A549 (cell line): Measurements from ENCODE around the gene HMX3. TPM values are rescaled to one million over a fixed set of nuclear protein-coding genes. Genes with fewer than 3 reads are reported as not detected.

Experiments
- ATAC-seq, 2 experiments: fragments of 200-7000 bp in 1 of 2; fragments of >200 bp in 1 of 2; cut with Nextera tagmentation in 1 of 2; cut with Tn5 transposase in 1 of 2; 3 replicates each; pipeline versions ENCODE4 v1.8.0 to v1.9.1; 2018 to 2020; ENCODE audit warnings: mild to moderate bottlenecking in 1 of 2, moderate library complexity in 1 of 2
- CTCF ChIA-PET: fragments of 300-600 bp; sonication (Branson Sonifier 250); formaldehyde crosslinking; extraction: SDS; loops from one replicate; lab custom pipeline; 2021; ENCODE audit warnings: antibody characterized with exemption, inconsistent platforms; lab: Yijun Ruan, JAX
- POLR2A ChIA-PET: fragments of 350-600 bp; formaldehyde crosslinking; extraction: SDS; loops from one replicate; lab custom pipeline; 2021; ENCODE audit warnings: antibody characterized with exemption, inconsistent platforms; lab: Yijun Ruan, JAX
- DNase-seq, 2 experiments: peaks; one replicate each; pipeline versions ENCODE4 v3.0.0 to v3.0.0-alpha.2; 2011 to 2016; ENCODE audit warnings: low read depth in 1 of 2, low spot score in 1 of 2
- FAIRE-seq: peaks from 2 replicates; lab custom pipeline; 2011; peaks lifted over from hg19 to GRCh38; lab: Jason Lieb, UNC
- H3K27ac ChIP-seq, 2 experiments: fragments of >200 bp; sonication (Bioruptor Twin); formaldehyde crosslinking; 3 replicates each; pipeline ENCODE4 v1.5.1; 2016 to 2017
- H3K4me1 ChIP-seq: fragments of >200 bp; sonication (Bioruptor Twin); formaldehyde crosslinking; 3 replicates; pipeline ENCODE4 v1.6.1; 2016
- H3K4me2 ChIP-seq: fragments of >200 bp; sonication (Bioruptor Twin); formaldehyde crosslinking; 3 replicates; pipeline ENCODE4 v1.6.1; 2016
- H3K4me3 ChIP-seq: fragments of >200 bp; sonication (Bioruptor Twin); formaldehyde crosslinking; 3 replicates; pipeline ENCODE4 v1.5.1; 2016
- H3K9me3 ChIP-seq: fragments of >200 bp; sonication (Bioruptor Twin); formaldehyde crosslinking; 3 replicates; pipeline ENCODE4 v1.6.1; 2016
- CBX2 ChIP-seq: fragments of 200-600 bp; sonication (generic); IDR thresholded peaks from 2 replicates; pipeline ENCODE4 v1.6.1; 2016; ENCODE audit warnings: low read depth, mild to moderate bottlenecking, borderline replicate concordance
- CEBPB ChIP-seq, 2 experiments: fragments of >200 bp in 1 of 2; sonication (Bioruptor Twin) in 1 of 2; formaldehyde crosslinking in 1 of 2; IDR thresholded peaks; 2 replicates each; pipeline ENCODE4 v1.6.1; 2012 to 2016
- ESRRA ChIP-seq: fragments of 150-350 bp; IDR thresholded peaks from 2 replicates; pipeline ENCODE4 v1.6.1; 2014; ENCODE audit warnings: mild to moderate bottlenecking, low read length, borderline replicate concordance
- GATA3 ChIP-seq: IDR thresholded peaks from 2 replicates; pipeline ENCODE4 v1.6.1; 2012; ENCODE audit warnings: borderline replicate concordance
- HOXB5 ChIP-seq: fragments of 250-450 bp; sonication (Bioruptor Pico); IDR thresholded peaks from 2 replicates; pipeline ENCODE4 v1.5.0; 2020; ENCODE audit warnings: mild to moderate bottlenecking, moderate library complexity
- JUN ChIP-seq, 2 experiments: fragments of >200 bp; sonication (Bioruptor Twin); formaldehyde crosslinking; IDR thresholded peaks; 2 replicates in 1 of 2; 3 replicates in 1 of 2; pipeline ENCODE4 v1.6.1; 2016 to 2017
- KDM1A ChIP-seq: fragments of 200-600 bp; sonication (generic); IDR thresholded peaks from 2 replicates; pipeline ENCODE4 v1.6.1; 2016; ENCODE audit warnings: low read depth, mild to moderate bottlenecking
- KDM5A ChIP-seq: fragments of 200-600 bp; sonication (generic); IDR thresholded peaks from 2 replicates; pipeline ENCODE4 v1.6.1; 2016; ENCODE audit warnings: antibody characterized with exemption, mild to moderate bottlenecking
- MAZ ChIP-seq: fragments of 150-350 bp; IDR thresholded peaks from 2 replicates; pipeline ENCODE4 v1.6.1; 2014; ENCODE audit warnings: antibody characterized with exemption, low read depth, low read length, borderline replicate concordance
- MYC ChIP-seq: IDR thresholded peaks from 2 replicates; pipeline ENCODE4 v1.6.1; 2012; ENCODE audit warnings: mild to moderate bottlenecking, inconsistent platforms, low read length, improper control_type of control experiment, borderline replicate concordance
- NPAS2 ChIP-seq: fragments of 250-450 bp; sonication (Bioruptor Pico); IDR thresholded peaks from 2 replicates; pipeline ENCODE4 v1.8.0; 2022; ENCODE audit warnings: mild to moderate bottlenecking, moderate library complexity, borderline replicate concordance
- NR3C1 ChIP-seq: fragments of >200 bp; sonication (Bioruptor Twin); formaldehyde crosslinking; IDR thresholded peaks from 3 replicates; pipeline ENCODE4 v1.6.1; 2017
- POLR2A ChIP-seq: IDR thresholded peaks from 2 replicates; pipeline ENCODE4 v1.6.1; 2012; ENCODE audit warnings: mild to moderate bottlenecking, low read length
- POLR2AphosphoS2 ChIP-seq: conservative IDR thresholded peaks from 2 replicates; pipeline ENCODE4 v1.6.1; 2012; ENCODE audit warnings: low read length, improper control_type of control experiment, inconsistent platforms
- TFCP2L1 ChIP-seq: fragments of 250-450 bp; sonication (Bioruptor Pico); IDR thresholded peaks from 2 replicates; pipeline ENCODE4 v1.5.0; 2021; ENCODE audit warnings: mild to moderate bottlenecking
- ZSCAN20 ChIP-seq: fragments of 250-450 bp; sonication (Bioruptor Pico); IDR thresholded peaks from 2 replicates; pipeline ENCODE4 v1.8.0; 2022; ENCODE audit warnings: mild to moderate bottlenecking, moderate library complexity
- WGBS: methylation state at CpG from one replicate; pipeline ENCODE4 v1.1.6; 2017; ENCODE audit errors: missing lambda C conversion rate; 5-methylcytosine and 5-hydroxymethylcytosine counted together
- polyA plus RNA-seq, 4 experiments: library from polyadenylated mRNA; depleted of rRNA in 3 of 4; stranded (reverse); fragments of >200 nt; fragmentation: RNase III in 1 of 4; extraction: RNeasy Plus Mini Kit Qiagen cat#74134 plus additional on column Dnase treatment in 1 of 4; gene quantifications; 2 replicates in 3 of 4; 3 replicates in 1 of 4; pipeline ENCODE4 v1.2.3, GENCODE V29; 2011 to 2017
- TF ChIP-seq, protein P1 (sequence below): fragments of 200-600 bp; sonication (generic); IDR thresholded peaks from 2 replicates; pipeline ENCODE4 v1.6.1; 2016; ENCODE audit warnings: antibody characterized with exemption, mild to moderate bottlenecking, moderate library complexity
- TF ChIP-seq, protein P2 (sequence below): fragments of >200 bp; sonication (Bioruptor Twin); formaldehyde crosslinking; IDR thresholded peaks from 3 replicates; pipeline ENCODE4 v1.6.1; 2016

The HMX3 gene
- polyA plus RNA-seq, 2 of the 4 experiments (the other 2 are of a cell fraction), result not detected

DNA sequence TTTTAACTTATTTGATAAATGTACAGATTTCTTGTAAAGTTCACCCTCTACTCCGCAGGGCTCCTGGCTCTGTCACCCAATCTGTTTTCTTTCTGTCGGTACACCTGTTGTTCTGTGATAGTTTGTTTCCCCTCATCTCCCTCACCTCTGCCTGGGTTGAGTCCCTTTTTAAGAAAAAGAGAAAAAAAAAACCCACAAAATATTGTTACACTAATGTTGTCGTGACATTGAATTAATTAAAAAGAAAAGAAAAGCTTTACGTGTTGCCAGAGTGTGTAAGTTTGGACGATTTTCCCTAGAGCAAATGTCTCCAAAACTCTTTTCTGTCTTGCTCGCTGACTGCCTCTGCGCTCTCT is 3.4 kb downstream of the HMX3 start:
- TF ChIP-seq TFCP2L1 (CRISPR knock-in tag) (no peak), JUN (IDR thresholded peaks at IDR 0.05) (no peak), MAZ (no peak), POLR2AphosphoS2 (no peak), NR3C1 (no peak), MYC (no peak), CBX2 (no peak), GATA3 (no peak), ZSCAN20 (CRISPR knock-in tag) (no peak), NPAS2 (CRISPR knock-in tag) (no peak), ESRRA (no peak), POLR2A (no peak), KDM1A (no peak), HOXB5 (no peak), KDM5A (no peak)
- TF ChIP-seq, protein P1, sequence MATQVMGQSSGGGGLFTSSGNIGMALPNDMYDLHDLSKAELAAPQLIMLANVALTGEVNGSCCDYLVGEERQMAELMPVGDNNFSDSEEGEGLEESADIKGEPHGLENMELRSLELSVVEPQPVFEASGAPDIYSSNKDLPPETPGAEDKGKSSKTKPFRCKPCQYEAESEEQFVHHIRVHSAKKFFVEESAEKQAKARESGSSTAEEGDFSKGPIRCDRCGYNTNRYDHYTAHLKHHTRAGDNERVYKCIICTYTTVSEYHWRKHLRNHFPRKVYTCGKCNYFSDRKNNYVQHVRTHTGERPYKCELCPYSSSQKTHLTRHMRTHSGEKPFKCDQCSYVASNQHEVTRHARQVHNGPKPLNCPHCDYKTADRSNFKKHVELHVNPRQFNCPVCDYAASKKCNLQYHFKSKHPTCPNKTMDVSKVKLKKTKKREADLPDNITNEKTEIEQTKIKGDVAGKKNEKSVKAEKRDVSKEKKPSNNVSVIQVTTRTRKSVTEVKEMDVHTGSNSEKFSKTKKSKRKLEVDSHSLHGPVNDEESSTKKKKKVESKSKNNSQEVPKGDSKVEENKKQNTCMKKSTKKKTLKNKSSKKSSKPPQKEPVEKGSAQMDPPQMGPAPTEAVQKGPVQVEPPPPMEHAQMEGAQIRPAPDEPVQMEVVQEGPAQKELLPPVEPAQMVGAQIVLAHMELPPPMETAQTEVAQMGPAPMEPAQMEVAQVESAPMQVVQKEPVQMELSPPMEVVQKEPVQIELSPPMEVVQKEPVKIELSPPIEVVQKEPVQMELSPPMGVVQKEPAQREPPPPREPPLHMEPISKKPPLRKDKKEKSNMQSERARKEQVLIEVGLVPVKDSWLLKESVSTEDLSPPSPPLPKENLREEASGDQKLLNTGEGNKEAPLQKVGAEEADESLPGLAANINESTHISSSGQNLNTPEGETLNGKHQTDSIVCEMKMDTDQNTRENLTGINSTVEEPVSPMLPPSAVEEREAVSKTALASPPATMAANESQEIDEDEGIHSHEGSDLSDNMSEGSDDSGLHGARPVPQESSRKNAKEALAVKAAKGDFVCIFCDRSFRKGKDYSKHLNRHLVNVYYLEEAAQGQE, result no peak
- TF ChIP-seq, protein P2, sequence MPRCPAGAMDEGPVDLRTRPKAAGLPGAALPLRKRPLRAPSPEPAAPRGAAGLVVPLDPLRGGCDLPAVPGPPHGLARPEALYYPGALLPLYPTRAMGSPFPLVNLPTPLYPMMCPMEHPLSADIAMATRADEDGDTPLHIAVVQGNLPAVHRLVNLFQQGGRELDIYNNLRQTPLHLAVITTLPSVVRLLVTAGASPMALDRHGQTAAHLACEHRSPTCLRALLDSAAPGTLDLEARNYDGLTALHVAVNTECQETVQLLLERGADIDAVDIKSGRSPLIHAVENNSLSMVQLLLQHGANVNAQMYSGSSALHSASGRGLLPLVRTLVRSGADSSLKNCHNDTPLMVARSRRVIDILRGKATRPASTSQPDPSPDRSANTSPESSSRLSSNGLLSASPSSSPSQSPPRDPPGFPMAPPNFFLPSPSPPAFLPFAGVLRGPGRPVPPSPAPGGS, result no peak
- peak overlapping the region; percentile 42 for H3K4me3 ChIP-seq
- peaks cover 28% of the 10 kb centered on the region; the same call in 2 of the 3 replicates for H3K4me1 ChIP-seq
- FAIRE-seq (no peak), ATAC-seq (no peak), DNase-seq (no peak)
- POLR2A ChIA-PET, result interaction anchor here (0.6 to 1.9 kb wide), 2 partner anchors 15 to 241 kb away, joined by 5 to 6 read pairs; partner anchors contain the start of gene BUB3
- H3K4me2 ChIP-seq, result peak overlapping the region; percentile 93
- no peak overlapping the region for H3K27ac ChIP-seq
- H3K9me3 ChIP-seq, result no peaks in the 10 kb centered on the region
- WGBS, result 41% methylated on average over 7 of the region's 7 CpGs
- CTCF ChIA-PET, result interaction anchor here (0.6 to 4.2 kb wide), 10 partner anchors 8 to 241 kb away, joined by 3 to 38 read pairs (median 4); partner anchors contain the start of genes BUB3 and PSTK

DNA sequence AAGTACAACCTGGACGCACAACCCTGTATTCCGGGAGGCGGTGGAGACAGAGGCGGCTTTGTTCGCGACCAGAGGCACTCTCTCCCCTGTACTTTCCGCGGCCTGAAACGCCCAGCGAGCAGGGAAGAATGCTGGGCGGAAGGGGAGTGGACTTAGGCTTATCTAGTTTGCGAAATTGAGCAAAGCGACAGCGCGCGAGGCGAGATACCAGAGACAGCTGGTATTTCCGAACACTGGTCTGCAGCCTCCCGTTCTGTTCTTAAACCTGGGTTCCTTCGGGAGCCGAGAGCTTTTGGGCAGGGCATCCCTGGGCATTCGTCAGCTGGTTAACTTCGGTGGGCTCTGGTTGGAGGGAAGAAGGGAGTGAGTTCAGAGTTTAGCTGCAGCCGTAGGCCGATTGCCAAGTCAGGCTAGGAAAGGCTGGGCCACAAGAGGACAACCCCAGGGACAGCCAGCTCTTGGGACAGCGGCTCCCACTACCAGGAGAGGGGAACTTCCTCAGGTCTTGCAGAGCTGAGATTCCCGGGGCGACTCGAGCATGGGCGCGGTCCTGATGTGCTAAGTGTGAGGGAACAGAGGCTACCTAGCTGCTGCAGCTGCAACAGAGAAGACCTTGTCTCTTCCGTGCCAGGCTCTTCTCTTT is 3.9 kb downstream of the HMX3 start:
- POLR2A ChIA-PET, result interaction anchor here (0.6 to 1.9 kb wide), 3 partner anchors 14 to 241 kb away, joined by 3 to 6 read pairs (median 5); partner anchors contain the start of gene BUB3

More for the DNA sequence above, 3.9 kb downstream of the HMX3 start:
- no peak for FAIRE-seq
- H3K4me3 ChIP-seq, result peak overlapping the region; percentile 42
- peak; percentile 22 to 49 for DNase-seq
- H3K9me3 ChIP-seq, result no peaks in the 10 kb centered on the region
- CTCF ChIA-PET, result interaction anchor here (0.6 to 4.2 kb wide), 14 partner anchors 8 to 854 kb away, joined by 3 to 38 read pairs (median 4); partner anchors contain the start of genes BUB3 and PSTK
- WGBS, result 10% methylated on average over 32 of the region's 32 CpGs
- H3K4me1 ChIP-seq, result peaks cover 28% of the 10 kb centered on the region; the same call in 2 of the 3 replicates
- 0 out of 6 replicates have a peak overlapping the region, but pooled peaks of 1 of the 2 experiments have one; percentile 6 for H3K27ac ChIP-seq
- peak overlapping the region; percentile 93 for H3K4me2 ChIP-seq
- ATAC-seq, result peak; percentile 35 to 60; a peak in 5 of 6 replicates
- TF ChIP-seq CEBPB (IDR thresholded peaks at IDR 0.05) (peak in 1 of 2 experiments; percentile 7; a peak in 1 of 4 replicates), CBX2 (no peak), NPAS2 (CRISPR knock-in tag) (no peak)
